ENCODE data around the gene MLKL.
"Not testable (repeated sequence)": the region's sequence is repeated elsewhere in the genome, so short reads cannot be mapped to it uniquely, and the experiment has no call there.

Gene MLKL

DNA sequence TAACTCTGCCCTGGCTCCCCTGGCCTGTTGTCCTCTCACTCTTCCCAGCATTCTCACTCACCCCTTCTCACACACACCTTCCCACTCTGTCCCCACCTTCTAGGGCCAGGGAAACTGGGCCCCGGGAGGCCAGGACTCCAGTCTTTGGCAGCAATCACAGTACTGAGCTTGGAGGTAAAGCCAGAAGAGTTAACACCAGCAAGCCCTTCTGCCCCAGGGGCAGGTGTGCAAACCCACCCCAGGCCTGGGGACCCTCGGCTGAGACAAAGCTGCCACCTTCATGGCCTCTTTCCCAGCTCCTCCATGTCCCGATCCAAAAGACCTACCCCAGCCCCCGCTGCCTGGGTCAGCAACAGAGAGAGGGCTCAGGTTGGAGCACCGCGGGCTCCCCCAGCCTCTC is 36.9 kb upstream of the MLKL start:
- H3K27me3 Mint-ChIP-seq: no peaks in the 10 kb centered on the region
- no peaks in the 10 kb centered on the region for H3K4me1 Mint-ChIP-seq
- no peaks in the 10 kb centered on the region for H3K9me3 Mint-ChIP-seq
- no peak overlapping the region for H3K27ac Mint-ChIP-seq
- no peak overlapping the region for H3K4me3 Mint-ChIP-seq
- H3K36me3 Mint-ChIP-seq: no peaks in the 10 kb centered on the region

DNA sequence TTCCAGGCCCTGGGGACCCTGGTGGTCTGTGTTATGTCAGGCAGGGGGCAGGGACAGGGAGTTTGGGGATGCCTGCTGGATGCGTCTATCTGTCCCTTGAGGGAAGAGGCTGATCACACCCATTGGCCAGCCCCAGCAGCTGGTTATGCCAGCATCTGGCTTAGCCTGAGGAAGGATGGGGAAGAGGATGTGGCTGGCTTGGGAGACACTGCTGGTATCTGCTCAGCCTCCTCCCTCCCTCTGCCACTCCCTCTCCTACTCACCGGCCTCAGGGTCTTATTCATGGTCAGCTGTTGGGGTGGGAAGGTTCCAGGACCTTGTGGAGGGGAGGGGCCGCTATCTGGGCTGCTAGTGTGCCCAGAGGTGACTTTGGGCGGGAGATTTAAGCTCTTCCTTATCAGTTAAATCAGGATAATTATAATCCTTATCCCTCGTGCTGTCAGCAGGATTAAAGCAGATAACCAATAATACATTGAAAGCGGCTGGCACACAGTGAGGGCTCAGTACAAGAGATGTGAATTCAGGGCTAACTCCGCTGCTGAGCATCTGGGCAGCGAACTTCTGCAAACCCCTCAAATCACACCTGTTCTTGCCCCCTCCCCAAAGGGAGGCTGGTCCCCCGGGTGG is 36.0 kb upstream of the MLKL start:
- H3K4me3 Mint-ChIP-seq: no peak overlapping the region
- H3K27me3 Mint-ChIP-seq: no peaks in the 10 kb centered on the region
- no peaks in the 10 kb centered on the region for H3K9me3 Mint-ChIP-seq
- H3K36me3 Mint-ChIP-seq: no peaks in the 10 kb centered on the region
- no peaks in the 10 kb centered on the region for H3K4me1 Mint-ChIP-seq
- no peak overlapping the region for H3K27ac Mint-ChIP-seq

DNA sequence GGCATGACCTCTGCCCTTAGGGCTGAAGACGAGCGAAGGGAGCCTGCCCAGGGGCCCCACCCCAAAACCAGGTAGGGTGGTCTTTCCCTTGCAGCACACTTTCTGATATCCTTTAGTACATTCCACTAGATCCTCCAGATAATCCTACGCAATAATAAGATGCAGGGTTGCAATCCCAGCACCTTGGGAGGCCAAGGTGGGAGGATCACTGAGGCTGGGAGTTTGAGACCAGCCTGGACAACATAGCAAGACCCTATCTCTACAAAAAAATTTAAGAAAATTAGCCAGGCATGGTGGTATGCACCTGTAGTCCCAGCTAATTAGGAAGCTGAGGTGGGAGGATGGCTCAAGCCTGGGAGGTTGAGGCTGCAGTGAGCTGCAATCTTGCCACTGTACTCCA is 34.9 kb upstream of the MLKL start:
- Mint-ChIP-seq H3K27ac (no peak overlapping the region), H3K27me3 (no peaks in the 10 kb centered on the region)

DNA sequence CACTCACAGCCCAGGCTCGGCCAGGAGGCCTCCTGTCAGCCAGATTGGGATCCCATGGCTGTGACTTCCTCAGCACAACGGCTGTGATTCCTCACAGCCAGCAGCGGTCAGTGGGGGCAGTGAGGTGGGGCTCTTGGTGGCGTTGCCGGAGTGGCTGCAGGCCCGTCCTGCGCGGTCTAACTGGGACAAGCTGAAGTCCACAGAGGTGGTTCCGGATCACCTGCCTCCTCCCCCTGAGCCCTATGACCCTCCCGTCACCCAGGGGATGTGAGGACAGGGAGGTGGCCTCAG is 34.4 kb upstream of the MLKL start:
- Mint-ChIP-seq H3K4me3 (no peak overlapping the region), H3K36me3 (no peaks in the 10 kb centered on the region), H3K9me3 (no peaks in the 10 kb centered on the region), H3K4me1 (peaks cover 4% of the 10 kb centered on the region), H3K27ac (peak overlapping the region; percentile 57), H3K27me3 (no peaks in the 10 kb centered on the region)

More for the DNA sequence above, 34.9 kb upstream of the MLKL start:
- Mint-ChIP-seq H3K36me3 (no peaks in the 10 kb centered on the region), H3K9me3 (no peaks in the 10 kb centered on the region), H3K4me3 (no peak overlapping the region), H3K4me1 (no peaks in the 10 kb centered on the region)

DNA sequence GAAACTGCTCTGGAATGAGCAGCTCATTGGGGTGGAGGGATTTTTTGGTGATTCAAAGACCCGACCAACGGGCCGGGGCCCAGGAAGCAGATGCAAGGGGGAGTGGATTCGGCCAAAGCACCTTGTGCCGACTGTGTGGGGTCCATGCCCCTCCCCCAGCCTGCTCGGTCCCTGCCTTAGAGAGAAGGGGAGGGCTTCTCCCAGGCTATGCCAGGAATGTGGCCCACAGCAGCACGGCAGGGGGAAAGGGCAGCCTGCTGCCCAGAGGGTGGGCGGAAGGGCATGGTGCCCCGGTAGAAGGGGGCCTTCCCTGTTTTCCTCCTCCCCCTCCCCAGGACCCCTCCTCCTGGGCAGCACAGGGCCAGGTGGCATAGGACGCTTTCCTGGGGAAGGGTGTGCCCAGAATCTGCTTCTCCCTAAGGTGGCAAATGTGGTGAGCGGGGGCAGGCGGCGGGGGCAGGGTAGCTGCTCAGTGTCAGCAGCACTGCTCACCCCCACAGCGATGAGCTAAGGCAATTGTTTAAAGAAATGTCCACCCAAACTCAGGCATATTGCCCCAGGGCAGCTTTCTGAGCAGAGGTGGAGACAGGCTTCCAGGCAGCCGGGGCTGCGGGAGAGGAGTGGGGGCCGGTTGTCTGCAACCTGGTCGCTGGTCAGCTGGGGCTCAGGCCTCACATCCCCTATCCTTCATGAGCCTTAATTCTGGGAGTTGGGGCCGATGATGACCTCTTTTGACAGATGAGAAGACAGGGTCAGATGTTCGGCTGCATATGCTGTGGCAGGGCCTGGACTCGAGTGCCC is 33.9 kb upstream of the MLKL start:
- no peak overlapping the region for H3K4me3 Mint-ChIP-seq
- H3K36me3 Mint-ChIP-seq: no peaks in the 10 kb centered on the region
- peaks cover 8% of the 10 kb centered on the region for H3K4me1 Mint-ChIP-seq
- no peaks in the 10 kb centered on the region for H3K27me3 Mint-ChIP-seq
- peak overlapping the region; percentile 74 for H3K27ac Mint-ChIP-seq
- no peaks in the 10 kb centered on the region for H3K9me3 Mint-ChIP-seq

DNA sequence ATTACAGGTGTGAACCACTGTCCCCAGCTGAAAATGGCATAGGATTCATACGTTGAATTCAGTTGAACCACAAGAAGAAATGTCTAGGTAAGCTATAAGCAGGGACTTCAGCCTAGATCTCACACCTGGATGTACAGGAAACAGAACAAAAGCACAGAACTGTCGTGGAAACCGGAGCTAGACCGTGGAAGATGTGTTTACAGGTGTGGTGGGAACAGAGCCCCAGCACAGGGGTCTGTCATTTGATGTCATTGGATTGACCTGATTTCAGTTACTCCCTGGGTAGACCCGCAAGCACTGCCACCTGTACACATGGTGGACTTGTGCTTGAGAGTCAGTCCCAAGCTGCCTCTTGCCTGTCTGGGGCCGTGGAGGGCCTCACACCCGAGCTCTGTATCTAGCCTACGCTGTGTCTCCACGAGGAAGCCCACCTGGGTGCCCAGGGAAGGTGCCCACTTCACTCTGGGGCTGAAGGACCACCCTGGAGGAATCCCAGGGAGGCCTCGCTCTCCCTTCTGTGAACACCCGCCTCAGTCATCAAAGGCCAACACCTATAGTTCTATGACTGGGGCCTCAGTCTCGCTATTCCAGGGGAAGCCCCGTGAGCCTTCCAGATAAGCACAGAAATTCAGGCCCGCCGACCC is 32.2 kb upstream of the MLKL start:
- Mint-ChIP-seq H3K4me3 (no peak overlapping the region), H3K36me3 (no peaks in the 10 kb centered on the region), H3K27ac (no peak overlapping the region), H3K27me3 (no peaks in the 10 kb centered on the region), H3K4me1 (peaks cover 10% of the 10 kb centered on the region), H3K9me3 (no peaks in the 10 kb centered on the region)

DNA sequence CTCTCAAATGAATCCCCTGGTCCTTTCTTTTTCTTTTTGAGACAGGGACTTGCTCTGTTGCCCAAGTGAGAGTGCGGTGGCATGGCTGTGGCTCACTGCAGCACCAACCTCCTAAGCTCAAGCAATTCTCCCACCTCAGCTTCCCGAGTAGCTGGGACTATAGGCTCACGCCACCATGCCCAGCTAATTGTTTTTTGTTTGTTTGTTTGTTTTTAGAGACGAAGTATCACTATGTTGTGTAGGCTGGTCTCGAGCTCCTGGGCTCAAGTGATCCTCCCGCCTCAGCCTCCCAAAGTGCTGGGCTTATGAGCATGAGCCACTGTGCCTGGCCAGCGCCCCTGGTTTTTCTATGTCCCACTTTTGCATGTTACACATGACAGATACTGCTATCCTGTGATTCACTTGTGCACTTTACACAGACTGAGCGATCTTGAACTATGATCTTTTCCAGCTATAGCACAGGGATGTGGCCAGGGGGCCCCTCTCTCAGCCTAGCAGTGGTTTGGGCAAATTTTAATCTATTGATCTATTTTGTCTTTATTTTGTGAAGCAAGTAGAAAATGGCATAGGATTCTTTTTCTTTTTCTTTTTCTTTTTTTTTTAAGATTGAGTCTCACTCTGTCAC is 31.3 kb upstream of the MLKL start:
- Mint-ChIP-seq H3K27ac (no peak overlapping the region), H3K36me3 (no peaks in the 10 kb centered on the region), H3K27me3 (no peaks in the 10 kb centered on the region), H3K9me3 (no peaks in the 10 kb centered on the region), H3K4me3 (no peak overlapping the region), H3K4me1 (peaks cover 10% of the 10 kb centered on the region)

DNA sequence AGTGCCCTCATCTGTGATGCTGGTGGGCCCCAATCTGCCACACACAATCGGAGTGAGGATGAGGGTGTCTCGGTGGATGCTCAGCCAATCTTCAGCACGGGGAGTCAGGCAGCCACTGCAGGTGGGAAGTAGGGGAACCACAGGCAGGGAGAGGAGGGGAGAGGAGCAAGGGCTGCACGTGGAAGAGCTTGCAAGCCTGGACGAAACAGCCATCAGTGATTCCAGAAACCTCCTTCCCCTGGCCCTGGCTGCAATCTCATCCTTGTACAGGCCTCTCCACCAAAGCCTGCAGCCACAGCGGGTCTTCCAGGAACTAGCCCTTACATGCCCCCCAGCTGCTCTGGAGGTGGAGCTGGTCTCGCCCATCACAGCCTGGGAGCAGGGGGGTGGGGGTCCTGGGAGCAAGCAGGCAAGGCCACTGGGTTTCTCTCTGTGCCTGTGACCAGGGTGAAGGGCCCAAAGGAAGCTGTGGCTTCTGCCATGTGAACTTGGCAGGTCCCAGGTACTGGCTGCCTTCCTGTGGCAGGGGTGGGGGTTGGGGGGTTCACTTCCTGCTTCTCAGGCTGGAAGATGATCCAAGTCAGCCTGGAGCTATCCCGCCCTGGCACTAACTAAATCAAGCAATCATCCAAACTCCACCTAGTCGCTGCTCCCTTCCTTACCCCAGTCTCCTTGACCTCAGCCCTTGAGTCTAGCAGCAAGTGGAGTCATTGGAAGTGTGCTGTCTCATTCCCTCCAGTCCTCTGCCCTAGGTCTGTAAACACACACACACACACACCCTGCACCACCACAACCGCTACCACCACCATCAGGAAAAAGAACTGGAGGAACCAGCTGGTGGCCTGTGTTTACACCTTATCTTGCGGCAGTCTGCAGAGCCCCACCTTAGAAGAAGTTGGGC is 29.4 kb upstream of the MLKL start:
- peaks cover 3% of the 10 kb centered on the region for H3K36me3 Mint-ChIP-seq
- H3K27ac Mint-ChIP-seq: no peak overlapping the region

DNA sequence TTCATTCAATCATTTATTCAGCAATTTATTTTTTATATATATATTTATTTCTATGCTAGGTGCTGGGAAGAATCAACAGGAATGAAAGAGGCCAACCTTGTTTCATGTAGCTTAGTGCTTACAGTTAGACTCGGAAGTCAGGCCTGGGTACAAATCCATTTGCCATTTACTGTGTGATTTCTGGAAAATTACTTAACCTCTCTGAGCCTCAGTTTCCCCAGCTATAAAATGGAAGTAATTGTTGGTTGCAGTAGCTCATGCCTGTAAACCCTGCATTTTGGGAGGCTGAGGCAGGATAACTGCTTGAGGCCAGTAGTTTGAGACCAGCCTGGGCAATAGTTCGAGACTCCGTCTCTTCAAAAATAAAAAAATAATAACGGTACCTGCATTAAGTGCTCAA is 27.2 kb upstream of the MLKL start:
- peaks cover 10% of the 10 kb centered on the region for H3K4me1 Mint-ChIP-seq
- H3K4me3 Mint-ChIP-seq: no peak overlapping the region
- H3K27ac Mint-ChIP-seq: no peak overlapping the region
- no peaks in the 10 kb centered on the region for H3K9me3 Mint-ChIP-seq
- peaks cover 3% of the 10 kb centered on the region for H3K36me3 Mint-ChIP-seq
- H3K27me3 Mint-ChIP-seq: no peaks in the 10 kb centered on the region

More for the DNA sequence above, 29.4 kb upstream of the MLKL start:
- Mint-ChIP-seq H3K27me3 (no peaks in the 10 kb centered on the region), H3K4me3 (no peak overlapping the region), H3K9me3 (no peaks in the 10 kb centered on the region), H3K4me1 (peaks cover 10% of the 10 kb centered on the region)

DNA sequence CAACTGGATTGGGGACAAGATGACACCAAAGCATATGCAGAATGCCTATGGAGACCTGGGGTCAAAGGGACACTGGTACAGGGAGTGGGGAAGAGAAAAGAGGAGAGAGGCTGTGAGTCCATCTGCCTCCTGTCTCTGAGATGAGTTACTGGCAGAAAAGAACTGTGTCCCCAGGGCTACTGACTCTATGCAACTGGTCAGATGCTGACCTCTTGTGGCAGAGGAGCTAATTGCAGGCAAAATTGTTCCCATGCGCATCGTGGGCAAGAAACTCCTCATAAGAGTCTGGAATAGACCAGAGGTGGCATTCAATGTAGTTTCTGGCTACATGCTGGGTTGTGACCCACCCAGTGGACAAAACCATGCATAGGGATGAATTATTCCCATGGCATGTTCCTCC is 26.1 kb upstream of the MLKL start:
- Mint-ChIP-seq H3K4me1 (peaks cover 10% of the 10 kb centered on the region), H3K4me3 (no peak overlapping the region), H3K36me3 (peaks cover 3% of the 10 kb centered on the region), H3K27ac (no peak overlapping the region), H3K27me3 (no peaks in the 10 kb centered on the region), H3K9me3 (no peaks in the 10 kb centered on the region)

DNA sequence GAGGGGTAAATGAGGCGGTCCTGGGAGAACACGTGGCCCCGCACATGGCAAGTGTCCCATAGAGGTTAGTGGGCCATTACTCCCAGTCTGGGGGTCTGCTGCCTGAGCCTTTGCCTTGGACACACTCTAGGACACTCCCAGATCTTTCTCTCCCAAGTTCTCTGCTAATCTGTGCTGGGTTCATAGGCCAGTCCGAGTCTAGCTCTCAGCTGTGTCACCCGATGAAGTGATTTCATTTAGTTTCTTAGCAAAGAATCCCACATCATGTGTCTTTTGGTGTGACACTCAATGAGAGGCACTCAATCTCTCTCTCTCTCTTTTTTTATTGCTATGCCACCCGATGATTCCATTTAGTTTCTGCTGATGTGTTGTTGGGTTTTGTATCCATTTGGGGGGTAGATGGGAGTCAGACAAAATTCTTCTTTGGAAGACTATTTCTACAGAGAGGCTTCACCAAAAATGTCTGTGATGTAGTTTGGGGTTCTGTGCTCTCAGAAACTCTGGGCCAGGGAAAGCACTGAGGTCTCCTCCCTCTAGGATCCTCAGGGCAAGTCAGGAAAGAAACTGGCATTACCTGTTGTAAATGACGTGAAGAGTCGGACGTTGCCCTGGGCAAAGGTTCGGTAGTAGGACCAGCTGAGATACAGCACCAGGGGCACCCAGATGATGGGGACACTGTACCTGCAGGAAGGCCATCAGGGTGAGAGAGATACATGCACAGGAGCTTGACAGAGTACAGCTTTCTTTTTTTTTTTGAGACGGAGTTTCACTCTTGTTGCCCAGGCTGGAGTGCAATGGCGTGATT is 25.2 kb upstream of the MLKL start:
- H3K9me3 Mint-ChIP-seq: no peaks in the 10 kb centered on the region
- H3K36me3 Mint-ChIP-seq: peaks cover 3% of the 10 kb centered on the region
- H3K4me3 Mint-ChIP-seq: no peak overlapping the region
- peaks cover 10% of the 10 kb centered on the region for H3K4me1 Mint-ChIP-seq
- H3K27ac Mint-ChIP-seq: no peak overlapping the region
- H3K27me3 Mint-ChIP-seq: no peaks in the 10 kb centered on the region

DNA sequence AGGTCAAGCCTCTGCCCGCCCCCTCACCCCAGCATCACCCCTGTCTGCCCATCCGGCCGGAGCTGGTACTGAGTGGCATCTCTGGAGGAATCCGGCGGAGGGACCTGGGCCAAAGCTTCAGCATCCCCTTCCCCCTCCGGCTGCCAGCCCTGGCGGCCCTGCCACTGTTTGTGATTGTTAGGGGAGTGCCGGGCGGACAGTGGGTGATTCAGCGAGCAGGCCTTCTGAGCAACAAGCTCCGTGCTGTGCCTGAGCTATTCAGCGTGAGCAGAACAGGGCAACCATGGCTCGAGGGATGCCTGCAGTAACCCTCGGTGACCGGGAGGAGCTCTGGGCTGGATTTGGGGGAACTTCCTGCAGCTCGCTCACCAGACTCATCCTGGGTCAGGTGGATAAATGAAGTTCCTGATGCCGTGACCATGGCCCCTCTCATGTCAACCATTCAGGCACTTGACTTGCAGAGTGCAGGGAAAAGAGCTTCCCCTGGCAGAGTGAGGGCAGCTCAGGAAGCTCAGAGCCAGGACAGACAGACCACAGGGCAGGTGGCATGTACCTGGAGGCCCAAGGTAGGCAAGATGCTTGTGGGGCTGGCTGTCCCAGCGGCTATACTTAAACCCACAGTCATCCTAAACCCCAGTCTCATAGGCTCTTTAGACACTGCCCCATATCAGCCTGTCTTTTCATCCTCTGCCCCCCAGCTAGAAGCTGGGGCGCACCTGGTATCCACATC is 24.3 kb upstream of the MLKL start:
- Mint-ChIP-seq H3K27me3 (no peaks in the 10 kb centered on the region), H3K4me1 (peaks cover 4% of the 10 kb centered on the region), H3K9me3 (no peaks in the 10 kb centered on the region), H3K4me3 (no peak overlapping the region), H3K36me3 (peaks cover 3% of the 10 kb centered on the region), H3K27ac (no peak overlapping the region)

DNA sequence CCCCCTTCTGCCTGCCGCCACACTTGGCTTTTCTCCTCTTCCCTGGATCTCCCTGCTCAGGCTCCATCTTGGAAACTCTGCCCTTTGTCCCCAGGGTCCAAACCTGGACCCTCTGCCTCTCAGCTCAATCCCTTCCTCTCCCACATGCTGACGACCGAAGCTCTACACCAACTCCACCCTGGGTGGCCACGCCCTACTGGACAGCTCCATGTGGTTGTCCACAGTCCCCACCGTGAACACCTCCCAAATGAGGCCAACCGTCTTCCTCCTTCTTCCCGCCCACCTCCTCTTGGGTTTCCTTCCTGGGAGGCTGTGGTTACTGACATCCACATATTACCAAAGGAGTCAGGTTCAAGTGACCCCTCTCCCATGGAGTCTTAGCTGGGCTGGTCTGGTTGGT is 22.6 kb upstream of the MLKL start:
- H3K27me3 Mint-ChIP-seq: no peaks in the 10 kb centered on the region
- H3K4me1 Mint-ChIP-seq: no peaks in the 10 kb centered on the region
- no peak overlapping the region for H3K27ac Mint-ChIP-seq
- no peaks in the 10 kb centered on the region for H3K9me3 Mint-ChIP-seq
- H3K36me3 Mint-ChIP-seq: peaks cover 3% of the 10 kb centered on the region
- H3K4me3 Mint-ChIP-seq: no peak overlapping the region

DNA sequence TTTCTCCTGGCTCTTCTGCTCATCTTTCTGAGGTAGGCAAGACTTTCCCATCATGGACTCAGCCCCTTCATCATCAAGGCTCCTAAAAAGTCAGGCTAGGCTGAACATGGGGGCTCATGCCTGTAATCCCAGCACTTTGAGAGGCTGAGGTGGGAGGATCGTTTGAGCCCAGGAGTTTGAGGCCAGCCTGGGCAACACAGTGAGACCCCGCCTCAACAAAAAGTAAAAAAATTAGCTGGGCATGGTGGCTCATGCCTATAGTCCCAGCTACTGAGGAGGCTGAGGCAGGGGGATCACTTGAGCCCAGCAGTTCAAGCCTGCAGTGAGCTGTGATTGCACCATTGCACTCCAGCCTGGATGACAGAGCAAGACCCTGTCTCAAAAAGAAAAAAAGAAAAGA is 21.5 kb upstream of the MLKL start:
- H3K36me3 Mint-ChIP-seq, H3K27me3 Mint-ChIP-seq, H3K4me1 Mint-ChIP-seq, H3K27ac Mint-ChIP-seq, H3K4me3 Mint-ChIP-seq, H3K9me3 Mint-ChIP-seq: not testable (repeated sequence)

Measured in activated naive CD4-positive, alpha-beta T cell treated with anti-CD3 and anti-CD28 coated beads, Interleukin-2, amount 50 U/mL, for 24 hours (primary cell).